ENCODE measurements around the gene MYO3B. TPM values are rescaled to one million over a fixed set of nuclear protein-coding genes. Genes with fewer than 3 reads are reported as not detected.

MYO3B gene
- total and polyA plus RNA-seq, 2 experiments from 2014 or later: 0.11 TPM; not detected in 1

- Histone ChIP-seq H3K36me3 (ENCODE audit: low read depth) (no peaks in the 10 kb centered on the region), H3K9me2 (ENCODE audit: insufficient read depth) (no peaks in the 10 kb centered on the region), H3K9ac (no peak overlapping the region), H4K20me1 (ENCODE audit: insufficient read depth) (no peaks in the 10 kb centered on the region), H3K9me3 (ENCODE audit: low read depth) (no peaks in the 10 kb centered on the region), H3K4me3 (no peak overlapping the region), H3K4me1 (ENCODE audit: insufficient read depth) (no peaks in the 10 kb centered on the region), H3K27ac (no peak overlapping the region), H3K27me3 (replicated peaks; ENCODE audit: insufficient read depth) (no peaks in the 10 kb centered on the region), H2AFZ (no peak overlapping the region), H3K79me2 (ENCODE audit: insufficient read depth) (no peaks in the 10 kb centered on the region), H3F3A (ENCODE audit: insufficient read depth) (no peaks in the 10 kb centered on the region), H3K4me2 (ENCODE audit: unreplicated experiment) (no peak overlapping the region)
- TF ChIP-seq EZH2 (IDR thresholded peaks at IDR 0.05; ENCODE audit: insufficient read depth, poor library complexity, severe bottlenecking): no peak
- TF ChIP-seq EZH2phosphoT487 (IDR thresholded peaks at IDR 0.05; ENCODE audit: insufficient read depth, low read depth): no peak
- DNase-seq: no peak
- 55 to 57% methylated on average over 5 of the region's 5 CpGs for WGBS, 2 experiments (ENCODE audit: low coverage in 1 of 2, low lambda C conversion rate in 2 of 2, missing lambda C conversion rate in 2 of 2)
- in situ Hi-C loops (cut with MboI): no loop called here
These were observed 336.2 kb downstream of the MYO3B start for GRCh38 chr2:170514140-170514539.

GRCh38 chr2:170517538-170517937 is 339.6 kb downstream of the MYO3B start:
- Histone ChIP-seq H2AFZ (no peak overlapping the region), H3K36me3 (ENCODE audit: low read depth) (no peaks in the 10 kb centered on the region), H4K20me1 (ENCODE audit: insufficient read depth) (no peaks in the 10 kb centered on the region), H3K4me2 (ENCODE audit: unreplicated experiment) (no peak overlapping the region), H3K9me3 (ENCODE audit: low read depth) (no peaks in the 10 kb centered on the region), H3K9me2 (ENCODE audit: insufficient read depth) (no peaks in the 10 kb centered on the region), H3K27ac (no peak overlapping the region), H3F3A (ENCODE audit: insufficient read depth) (no peaks in the 10 kb centered on the region), H3K9ac (no peak overlapping the region), H3K27me3 (replicated peaks; ENCODE audit: insufficient read depth) (no peaks in the 10 kb centered on the region), H3K4me1 (ENCODE audit: insufficient read depth) (no peaks in the 10 kb centered on the region), H3K4me3 (no peak overlapping the region), H3K79me2 (ENCODE audit: insufficient read depth) (no peaks in the 10 kb centered on the region)
- in situ Hi-C loops (cut with MboI): no loop called here
- DNase-seq: no peak
- WGBS, 2 experiments (ENCODE audit: low coverage in 1 of 2, low lambda C conversion rate in 2 of 2, missing lambda C conversion rate in 2 of 2): 21 to 31% methylated on average over 1 of the region's 1 CpG
- TF ChIP-seq EZH2phosphoT487 (IDR thresholded peaks at IDR 0.05; ENCODE audit: insufficient read depth, low read depth) (no peak), EZH2 (IDR thresholded peaks at IDR 0.05; ENCODE audit: insufficient read depth, poor library complexity, severe bottlenecking) (no peak)

DNA sequence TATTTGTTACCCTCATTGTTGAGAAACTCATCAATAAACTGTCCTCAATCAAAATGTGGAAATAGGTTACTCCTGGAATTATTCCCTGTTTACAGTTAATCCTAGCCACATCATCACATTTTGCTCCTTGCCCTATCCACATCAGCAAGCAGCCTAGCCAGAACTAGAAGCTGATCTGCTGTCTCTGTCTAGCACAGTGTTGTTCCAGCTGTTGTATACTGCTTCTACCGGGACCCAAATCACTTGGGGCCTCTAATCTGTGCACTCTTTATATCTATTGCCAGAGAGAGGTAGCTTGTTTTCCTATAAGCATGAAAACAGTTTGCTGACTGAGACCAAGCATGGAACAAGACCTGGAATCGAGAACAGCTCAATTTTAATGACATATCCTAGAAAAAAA is 341.0 kb downstream of the MYO3B start:
- TF ChIP-seq EZH2 (IDR thresholded peaks at IDR 0.05; ENCODE audit: insufficient read depth, poor library complexity, severe bottlenecking) (no peak), EZH2phosphoT487 (IDR thresholded peaks at IDR 0.05; ENCODE audit: insufficient read depth, low read depth) (no peak)
- no peak overlapping the region for H3K4me2 ChIP-seq (ENCODE audit: unreplicated experiment)
- no peak overlapping the region for H3K4me3 ChIP-seq
- DNase-seq: no peak
- no peaks in the 10 kb centered on the region for H3K9me3 ChIP-seq (ENCODE audit: low read depth)
- no peaks in the 10 kb centered on the region for H3K9me2 ChIP-seq (ENCODE audit: insufficient read depth)
- H3K79me2 ChIP-seq (ENCODE audit: insufficient read depth): no peaks in the 10 kb centered on the region
- H3K27me3 ChIP-seq (replicated peaks; ENCODE audit: insufficient read depth): no peaks in the 10 kb centered on the region; the same call in 1 of the 2 replicates
- H2AFZ ChIP-seq: no peak overlapping the region
- no peaks in the 10 kb centered on the region for H3K36me3 ChIP-seq (ENCODE audit: low read depth)
- no peaks in the 10 kb centered on the region for H3K4me1 ChIP-seq (ENCODE audit: insufficient read depth)
- H4K20me1 ChIP-seq (ENCODE audit: insufficient read depth): no peaks in the 10 kb centered on the region
- H3K9ac ChIP-seq: no peak overlapping the region
- in situ Hi-C loops (cut with MboI): no loop called here
- H3K27ac ChIP-seq: no peak overlapping the region
- WGBS, 2 experiments (ENCODE audit: low coverage in 1 of 2, low lambda C conversion rate in 2 of 2, missing lambda C conversion rate in 2 of 2): 56 to 77% methylated on average over 2 of the region's 2 CpGs
- no peaks in the 10 kb centered on the region for H3F3A ChIP-seq (ENCODE audit: insufficient read depth)

DNA sequence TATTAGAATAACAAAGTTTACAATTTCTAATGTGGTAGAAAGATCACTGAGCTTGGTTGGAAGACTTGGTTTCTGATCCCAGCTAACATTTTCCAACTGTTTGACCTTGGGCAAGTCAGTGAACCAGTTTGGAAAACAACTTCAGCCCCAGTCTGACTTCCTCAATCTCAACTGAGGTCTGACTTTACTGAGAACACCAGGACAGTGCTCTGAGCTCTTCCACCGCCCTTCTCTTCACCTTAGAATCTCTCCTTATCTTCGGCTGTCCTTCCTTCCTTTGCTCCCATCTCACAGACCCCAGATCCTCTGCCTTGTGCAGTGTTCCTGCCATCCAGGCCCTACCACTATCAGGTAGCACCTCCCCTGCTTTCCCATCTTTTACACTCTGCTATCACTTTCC is 343.4 kb downstream of the MYO3B start:
- Histone ChIP-seq H3F3A (ENCODE audit: insufficient read depth) (peaks cover 5% of the 10 kb centered on the region; the same call in 1 of the 2 replicates), H4K20me1 (ENCODE audit: insufficient read depth) (no peaks in the 10 kb centered on the region), H3K9ac (no peak overlapping the region), H3K27me3 (replicated peaks; ENCODE audit: insufficient read depth) (no peaks in the 10 kb centered on the region; the same call in 1 of the 2 replicates), H3K9me2 (ENCODE audit: insufficient read depth) (no peaks in the 10 kb centered on the region), H3K4me1 (ENCODE audit: insufficient read depth) (peaks cover 7% of the 10 kb centered on the region), H3K79me2 (ENCODE audit: insufficient read depth) (no peaks in the 10 kb centered on the region), H3K36me3 (ENCODE audit: low read depth) (no peaks in the 10 kb centered on the region), H2AFZ (no peak overlapping the region), H3K4me3 (no peak overlapping the region), H3K4me2 (ENCODE audit: unreplicated experiment) (no peak overlapping the region), H3K9me3 (ENCODE audit: low read depth) (no peaks in the 10 kb centered on the region), H3K27ac (no peak overlapping the region)
- no peak for DNase-seq
- in situ Hi-C loops (cut with MboI): no loop called here
- 46 to 63% methylated on average over 2 of the region's 2 CpGs for WGBS, 2 experiments (ENCODE audit: low coverage in 1 of 2, low lambda C conversion rate in 2 of 2, missing lambda C conversion rate in 2 of 2)
- no peak for TF ChIP-seq EZH2phosphoT487 (IDR thresholded peaks at IDR 0.05; ENCODE audit: insufficient read depth, low read depth)
- TF ChIP-seq EZH2 (IDR thresholded peaks at IDR 0.05; ENCODE audit: insufficient read depth, poor library complexity, severe bottlenecking): no peak

- no peaks in the 10 kb centered on the region for H3K36me3 ChIP-seq (ENCODE audit: low read depth)
- no peaks in the 10 kb centered on the region; the same call in 1 of the 2 replicates for H3K27me3 ChIP-seq (replicated peaks; ENCODE audit: insufficient read depth)
- H3K79me2 ChIP-seq (ENCODE audit: insufficient read depth): no peaks in the 10 kb centered on the region
- 78 to 79% methylated on average over 4 of the region's 4 CpGs for WGBS, 2 experiments (ENCODE audit: low coverage in 1 of 2, low lambda C conversion rate in 2 of 2, missing lambda C conversion rate in 2 of 2)
- in situ Hi-C loops (cut with MboI): no loop called here
- no peak overlapping the region for H3K27ac ChIP-seq
- no peaks in the 10 kb centered on the region for H3K9me3 ChIP-seq (ENCODE audit: low read depth)
- H3K4me1 ChIP-seq (ENCODE audit: insufficient read depth): peaks cover 7% of the 10 kb centered on the region
- DNase-seq: no peak
- no peak for TF ChIP-seq EZH2phosphoT487 (IDR thresholded peaks at IDR 0.05; ENCODE audit: insufficient read depth, low read depth)
- TF ChIP-seq EZH2 (IDR thresholded peaks at IDR 0.05; ENCODE audit: insufficient read depth, poor library complexity, severe bottlenecking): no peak
- H2AFZ ChIP-seq: no peak overlapping the region
- no peaks in the 10 kb centered on the region for H4K20me1 ChIP-seq (ENCODE audit: insufficient read depth)
- no peak overlapping the region for H3K4me3 ChIP-seq
- no peaks in the 10 kb centered on the region for H3K9me2 ChIP-seq (ENCODE audit: insufficient read depth)
- peaks cover 5% of the 10 kb centered on the region; the same call in 1 of the 2 replicates for H3F3A ChIP-seq (ENCODE audit: insufficient read depth)
- no peak overlapping the region for H3K4me2 ChIP-seq (ENCODE audit: unreplicated experiment)
- no peak overlapping the region for H3K9ac ChIP-seq
These were observed 345.6 kb downstream of the MYO3B start for GRCh38 chr2:170523506-170523905.

All from GM23248 (cell line).